Ramos (cell line): ENCODE results near the gene LIN37.
"Not testable (repeated sequence)": the region's sequence is repeated elsewhere in the genome, so short reads cannot be mapped to it uniquely, and the experiment has no call there.

Experiments used
- in situ Hi-C: fragments of 300-500 bp; cut with MboI; formaldehyde crosslinking; loops from one replicate; pipeline ENCODE4 v1.14.3; 2022; ENCODE audit warnings: low sequenced_read_pairs; ENCODE audit not compliant: unreplicated experiment

The LIN37 gene

DNA sequence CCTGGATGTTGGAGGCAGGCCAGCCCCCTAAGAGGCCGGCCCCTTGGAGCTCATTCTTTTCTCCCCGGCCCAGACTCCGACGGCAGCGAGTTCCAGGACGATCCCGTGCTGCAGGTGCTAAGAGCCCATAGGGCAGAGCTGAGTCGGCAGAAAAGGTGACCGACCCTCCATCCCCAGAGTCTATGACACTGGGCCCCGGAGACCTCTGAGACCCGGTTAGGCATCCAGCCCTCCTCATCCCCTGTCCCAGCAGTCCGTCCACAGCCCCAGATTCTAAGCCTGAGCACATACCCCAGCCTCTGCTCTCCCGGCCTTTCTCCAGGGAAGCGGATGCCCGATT lies 19.7 kb downstream of the LIN37 start:
- in situ Hi-C loops = no loop called here

- in situ Hi-C loops = not testable (repeated sequence)
Measured at GRCh38 chr19:35772362-35772761, 24.0 kb downstream of the LIN37 start.

DNA sequence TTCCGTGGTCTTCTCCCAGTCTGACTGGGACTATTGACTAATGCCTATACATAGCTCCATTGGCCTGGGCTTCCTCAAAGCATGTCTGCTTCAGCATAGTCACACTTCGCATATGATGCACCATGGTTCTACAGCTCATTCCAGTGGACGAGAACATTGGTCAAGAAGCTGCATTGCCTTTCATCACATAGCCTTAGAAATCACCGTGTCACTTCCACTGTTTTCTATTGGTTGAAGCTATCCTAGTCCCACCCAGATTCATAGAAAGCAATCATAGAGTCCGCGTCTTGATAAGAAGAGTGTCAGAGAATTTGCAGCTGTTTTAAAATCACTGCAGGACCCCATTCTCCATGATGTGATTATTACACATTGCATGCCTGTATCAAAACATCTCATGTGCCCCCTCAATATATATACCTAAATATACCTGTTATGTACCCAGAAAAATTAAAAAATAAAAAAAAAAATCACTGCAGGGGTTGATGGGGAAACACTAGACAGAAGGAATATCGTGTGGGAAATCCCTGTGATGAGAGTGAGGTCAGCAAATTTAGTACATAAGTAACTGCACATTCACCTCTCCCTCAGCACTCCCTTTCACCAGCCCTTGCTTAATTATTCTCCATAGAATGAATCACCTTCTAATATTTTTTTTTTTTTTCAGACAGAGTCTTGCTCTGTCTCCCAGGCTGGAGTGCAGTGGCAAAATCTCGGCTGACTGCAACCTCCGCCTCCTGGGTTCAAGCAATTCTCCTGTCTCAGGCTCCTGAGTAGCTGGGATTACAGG lies 24.8 kb downstream of the LIN37 start:
- in situ Hi-C loops = no loop called here

DNA sequence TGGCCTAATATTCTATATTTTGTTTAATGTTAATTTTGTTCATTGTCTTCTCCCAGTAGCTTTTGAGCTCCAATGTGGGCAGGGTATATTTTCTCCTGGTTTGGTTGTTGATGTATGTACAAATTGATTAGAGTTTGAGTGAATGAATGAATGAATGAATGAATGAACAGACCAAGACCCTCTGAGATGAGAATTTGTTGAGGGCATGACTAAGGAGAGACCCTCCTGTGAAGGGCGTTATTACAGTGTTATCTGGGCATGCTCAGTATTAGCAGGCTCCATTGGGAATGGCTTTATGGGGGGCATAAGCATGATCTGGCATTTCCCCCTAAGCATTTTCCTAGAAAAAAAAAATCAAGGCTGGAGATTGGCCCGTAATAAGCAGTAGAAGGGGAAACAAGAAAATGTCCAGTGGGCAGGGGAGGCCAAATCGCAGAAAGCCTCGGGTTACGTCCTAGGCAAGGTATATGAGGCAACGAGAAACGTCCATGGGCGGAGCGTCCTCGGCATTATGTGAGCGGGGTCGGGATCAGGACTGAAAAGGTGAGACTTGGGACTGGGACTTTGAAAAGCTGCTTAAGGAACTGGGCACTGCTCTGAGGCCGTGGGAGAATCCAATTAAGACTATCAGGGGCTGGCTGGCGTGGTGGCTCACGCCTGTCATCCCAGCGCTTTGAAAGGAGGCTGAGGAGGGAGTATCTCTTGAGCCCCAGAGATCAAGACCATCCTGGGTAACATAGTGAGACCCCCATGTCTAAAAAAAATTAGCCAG lies 26.1 kb downstream of the LIN37 start:
- in situ Hi-C loops = no loop called here

DNA sequence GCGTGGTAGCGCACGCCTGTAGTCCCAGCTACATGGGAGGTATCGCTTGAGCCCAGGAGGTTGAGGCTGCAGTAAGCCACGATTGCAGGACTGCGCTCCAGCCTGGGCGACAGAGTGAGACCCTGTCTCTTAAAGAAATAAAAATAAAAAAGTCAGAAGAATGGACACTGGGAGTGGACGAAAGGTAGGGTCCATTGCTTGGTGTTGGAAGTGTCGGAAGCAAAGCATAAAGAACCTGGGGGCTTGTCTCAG lies 26.6 kb downstream of the LIN37 start:
- in situ Hi-C loops = no loop called here

DNA sequence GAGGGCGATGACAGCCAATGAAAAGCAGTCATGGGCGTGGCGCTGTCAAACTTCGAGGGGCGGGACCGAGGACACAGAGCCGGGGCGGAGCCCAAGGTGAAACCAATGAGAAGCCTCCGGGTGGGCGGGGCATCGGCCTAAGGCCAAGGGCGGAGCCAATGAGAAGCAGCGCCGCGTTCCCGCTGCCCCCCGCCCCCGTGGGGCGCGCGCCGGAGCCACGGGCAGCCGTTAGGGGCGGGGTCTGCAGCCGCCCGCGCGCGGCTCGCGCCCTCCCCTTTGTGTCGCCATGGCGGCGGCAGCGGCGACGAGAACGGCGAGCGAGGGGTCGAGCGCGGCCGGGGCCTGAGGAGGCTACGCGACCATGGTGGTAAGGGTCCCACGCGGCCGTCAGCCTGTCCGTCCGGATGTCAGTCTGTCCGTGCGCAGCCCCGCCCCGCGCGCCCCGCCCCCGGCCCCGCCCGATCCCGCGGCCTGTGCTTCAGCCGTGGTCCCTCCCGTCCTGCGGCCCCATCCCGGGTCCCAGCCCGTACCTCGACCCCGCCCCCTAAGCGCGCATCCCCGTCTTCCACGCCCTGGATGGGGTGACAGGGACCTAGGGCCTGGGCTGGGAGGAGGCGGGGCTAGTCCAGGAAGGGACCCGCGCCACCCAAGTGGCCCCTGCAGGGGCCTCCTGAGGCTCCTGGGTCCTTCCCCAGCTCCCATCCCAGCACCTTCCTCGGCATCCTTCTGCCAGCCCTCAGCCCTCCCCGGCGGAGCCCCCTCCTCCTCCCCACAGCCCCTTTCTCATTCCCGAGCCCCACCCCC lies 27.1 kb downstream of the LIN37 start, which contains the start of gene ARHGAP33:
Gene ARHGAP33, plus strand, starts transcription at position 267 of the 804 bp plus-strand sequence. Its CDS starts 95 bp downstream, at position 362.
- in situ Hi-C loops = no loop called here

GRCh38 chr19:35776102-35776788 lies 27.9 kb downstream of the LIN37 start:
- in situ Hi-C loops = no loop called here

GRCh38 chr19:35777086-35777841 lies 28.9 kb downstream of the LIN37 start:
- in situ Hi-C loops = no loop called here

DNA sequence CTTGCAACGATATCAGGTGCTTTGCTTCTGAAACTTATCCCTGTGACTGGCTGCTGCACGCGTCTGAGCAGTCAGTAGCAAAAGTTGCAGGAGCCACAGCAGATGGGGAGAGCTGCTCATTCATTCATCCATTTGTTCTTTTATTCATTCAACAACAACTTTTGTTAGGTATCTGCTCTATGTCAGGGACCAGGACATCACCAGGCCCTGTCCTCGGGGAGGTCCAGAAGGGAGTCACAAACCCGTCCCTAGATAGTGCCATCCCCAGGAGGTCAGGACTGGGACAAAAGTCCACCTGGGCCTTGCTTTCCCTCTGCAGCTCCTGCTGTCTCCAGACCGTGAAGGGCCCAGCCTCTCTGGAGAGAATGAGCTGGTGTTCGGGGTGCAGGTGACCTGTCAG lies 29.6 kb downstream of the LIN37 start:
- in situ Hi-C loops = no loop called here

GRCh38 chr19:35779033-35779432 lies 30.7 kb downstream of the LIN37 start:
- in situ Hi-C loops = no loop called here

- in situ Hi-C loops = no loop called here
Measured at GRCh38 chr19:35780058-35780457, 31.7 kb downstream of the LIN37 start.

- in situ Hi-C loops = no loop called here
Measured at GRCh38 chr19:35780717-35781116, 32.3 kb downstream of the LIN37 start.

- in situ Hi-C loops = no loop called here
Measured at GRCh38 chr19:35781650-35782049, 33.3 kb downstream of the LIN37 start.

- in situ Hi-C loops = no loop called here
Measured at GRCh38 chr19:35782589-35782988, 34.2 kb downstream of the LIN37 start.

- in situ Hi-C loops = no loop called here
Measured at GRCh38 chr19:35783469-35784434, 35.4 kb downstream of the LIN37 start.

DNA sequence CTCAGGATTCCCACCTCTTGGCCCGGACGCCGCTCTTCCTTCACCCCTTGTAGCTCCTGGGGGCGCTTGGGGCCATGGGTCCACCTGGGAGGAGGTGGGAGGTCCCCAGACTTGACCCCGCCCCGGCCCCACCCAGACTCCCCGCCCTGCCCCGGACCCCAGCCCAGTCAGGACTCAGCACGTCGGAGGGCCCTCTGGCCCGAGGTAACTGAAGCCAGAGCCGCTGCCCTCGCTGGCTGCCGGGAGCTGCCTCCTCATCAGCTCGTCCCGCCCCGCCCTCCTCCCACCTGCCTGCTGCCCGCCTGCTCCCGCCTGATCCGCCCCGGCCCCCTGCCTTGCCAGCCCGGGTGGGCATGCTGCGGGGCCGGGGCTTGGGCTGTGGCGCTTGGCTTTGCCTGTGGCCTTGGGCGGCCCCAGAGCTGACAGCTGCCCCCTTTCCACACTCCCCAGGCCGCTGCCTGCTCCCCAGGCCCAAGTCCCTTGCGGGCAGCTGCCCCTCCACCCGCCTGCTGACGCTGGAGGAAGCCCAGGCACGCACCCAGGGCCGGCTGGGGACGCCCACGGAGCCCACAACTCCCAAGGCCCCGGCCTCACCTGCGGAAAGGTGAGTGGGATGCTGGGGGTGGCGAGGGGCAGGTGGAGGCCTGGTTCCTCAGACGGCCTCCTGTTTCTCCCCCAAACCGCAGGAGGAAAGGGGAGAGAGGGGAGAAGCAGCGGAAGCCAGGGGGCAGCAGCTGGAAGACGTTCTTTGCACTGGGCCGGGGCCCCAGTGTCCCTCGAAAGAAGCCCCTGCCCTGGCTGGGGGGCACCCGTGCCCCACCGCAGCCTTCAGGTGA lies 36.3 kb downstream of the LIN37 start:
- in situ Hi-C loops = no loop called here

DNA sequence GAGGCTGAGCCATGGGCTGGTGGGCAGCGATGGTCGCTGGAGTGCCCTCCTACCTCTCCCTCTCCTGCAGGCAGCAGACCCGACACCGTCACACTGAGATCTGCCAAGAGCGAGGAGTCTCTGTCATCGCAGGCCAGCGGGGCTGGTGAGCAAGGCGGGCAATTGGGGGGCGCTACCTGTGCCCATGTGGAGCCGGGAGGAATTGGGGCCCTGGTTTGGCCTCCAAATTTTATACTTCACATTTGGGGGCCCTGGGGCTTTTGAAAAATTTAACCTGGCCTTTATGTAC lies 36.9 kb downstream of the LIN37 start:
- in situ Hi-C loops = no loop called here
